SK-N-SH (cell line): Measurements from ENCODE around the gene BIRC6. TPM values are rescaled to one million over a fixed set of nuclear protein-coding genes. Genes with fewer than 3 reads are reported as not detected.

Source experiments
- CTCF ChIA-PET: fragments of 300-600, 350-600 bp; formaldehyde crosslinking; extraction: SDS; loops from one replicate; lab custom pipeline; 2021; lab: Yijun Ruan, JAX
- POLR2A ChIA-PET: fragments of 350-600 bp; sonication (Branson Sonifier 250); formaldehyde crosslinking; extraction: SDS; loops from one replicate; lab custom pipeline; 2020; ENCODE audit warnings: antibody characterized with exemption, inconsistent platforms; lab: Yijun Ruan, JAX
- DNase-seq: peaks from one replicate; pipeline ENCODE4 v3.0.0; 2012
- H2AFZ ChIP-seq: fragments of 200-600 bp; sonication (generic); 2 replicates; pipeline ENCODE4 v1.8.1; 2016; ENCODE audit warnings: antibody characterized with exemption, mild to moderate bottlenecking, low read depth
- H3F3A ChIP-seq: fragments of 200-600 bp; sonication (generic); replicated peaks from 2 replicates; pipeline ENCODE3; 2016; ENCODE audit warnings: antibody characterized with exemption, mild to moderate bottlenecking; ENCODE audit not compliant: insufficient read depth
- H3K27ac ChIP-seq, 2 experiments: fragments of 200-500 bp in 1 of 2; fragments of 200-600 bp in 1 of 2; sonication (Bioruptor generic) in 1 of 2; sonication (generic), shearing (Covaris generic) in 1 of 2; 2 replicates each; pipeline versions ENCODE4 v1.5.1 to v1.6.1; 2014 to 2016; ENCODE audit warnings: low read depth in 2 of 2, inconsistent platforms in 1 of 2, low read length in 1 of 2, mild to moderate bottlenecking in 1 of 2, mixed read lengths in 1 of 2
- H3K27me3 ChIP-seq: fragments of 200-600 bp; sonication (generic), shearing (Covaris generic); 2 replicates; pipeline ENCODE4 v1.6.1; 2016; ENCODE audit warnings: mixed run types; ENCODE audit not compliant: insufficient read depth
- H3K36me3 ChIP-seq, 2 experiments: fragments of 200-500 bp in 1 of 2; fragments of 200-600 bp in 1 of 2; sonication (Bioruptor generic) in 1 of 2; sonication (generic) in 1 of 2; replicated peaks in 1 of 2; 2 replicates each; pipeline versions ENCODE3 to v1.5.1; 2014 to 2016; ENCODE audit warnings: low read length in 1 of 2, mild to moderate bottlenecking in 1 of 2; ENCODE audit not compliant: insufficient read depth in 2 of 2, control insufficient read depth in 1 of 2
- H3K4me1 ChIP-seq, 2 experiments: fragments of 200-500 bp in 1 of 2; fragments of 200-600 bp in 1 of 2; sonication (Bioruptor generic) in 1 of 2; sonication (generic), shearing (Covaris generic) in 1 of 2; 2 replicates each; pipeline versions ENCODE4 v1.5.1 to v1.6.1; 2014 to 2016; ENCODE audit warnings: low read depth in 1 of 2, low read length in 1 of 2, mixed run types in 1 of 2; ENCODE audit not compliant: insufficient read depth in 2 of 2, control insufficient read depth in 1 of 2
- H3K4me2 ChIP-seq: fragments of 200-600 bp; sonication (generic), shearing (Covaris generic); 2 replicates; pipeline ENCODE4 v1.6.1; 2017; ENCODE audit warnings: mixed run types
- H3K4me3 ChIP-seq, 2 experiments: fragments of 200-500 bp in 1 of 2; fragments of 200-600 bp in 1 of 2; sonication (Bioruptor generic) in 1 of 2; sonication (generic), shearing (Covaris generic) in 1 of 2; 2 replicates each; pipeline versions ENCODE4 v1.5.1 to v1.8.1; 2014 to 2016; ENCODE audit warnings: low read depth in 2 of 2, inconsistent platforms in 1 of 2, low read length in 1 of 2, mild to moderate bottlenecking in 1 of 2, mixed read lengths in 1 of 2, moderate library complexity in 1 of 2
- H3K79me2 ChIP-seq: fragments of 200-600 bp; sonication (generic); 2 replicates; pipeline ENCODE4 v1.8.1; 2017; ENCODE audit warnings: mild to moderate bottlenecking; ENCODE audit not compliant: insufficient read depth
- H3K9ac ChIP-seq: fragments of 200-600 bp; sonication (generic); 2 replicates; pipeline ENCODE4 v1.6.1; 2017; ENCODE audit warnings: mixed run types
- H3K9me2 ChIP-seq: fragments of 200-600 bp; sonication (generic); 2 replicates; pipeline ENCODE4 v1.6.1; 2017; ENCODE audit warnings: mixed run types
- H3K9me3 ChIP-seq: fragments of 200-600 bp; sonication (generic); 2 replicates; pipeline ENCODE4 v1.6.1; 2017; ENCODE audit warnings: mixed run types, mild to moderate bottlenecking, moderate library complexity
- H4K20me1 ChIP-seq: fragments of 200-600 bp; sonication (generic); 2 replicates; pipeline ENCODE4 v1.6.1; 2017; ENCODE audit warnings: mild to moderate bottlenecking, mixed run types; ENCODE audit not compliant: insufficient read depth
- CHD2 ChIP-seq: fragments of 150-350 bp; IDR thresholded peaks from 2 replicates; pipeline ENCODE4 v1.6.1; 2018; ENCODE audit warnings: low read length; ENCODE audit not compliant: partially characterized antibody
- EZH2phosphoT487 ChIP-seq: fragments of 200-600 bp; sonication (generic); IDR thresholded peaks from 2 replicates; pipeline ENCODE4 v1.6.1; 2017; ENCODE audit warnings: low read depth, mixed run types, mild to moderate bottlenecking, antibody characterized with exemption, moderate library complexity, borderline replicate concordance
- FOSL2 ChIP-seq: IDR thresholded peaks from 2 replicates; pipeline ENCODE4 v1.4.0; 2012; ENCODE audit warnings: low read depth, mild to moderate bottlenecking, moderate library complexity, borderline replicate concordance
- FOXM1 ChIP-seq: IDR thresholded peaks from 2 replicates; pipeline ENCODE4 v1.4.0; 2012; ENCODE audit warnings: low read depth, mild to moderate bottlenecking
- GABPA ChIP-seq: IDR thresholded peaks from 2 replicates; pipeline ENCODE4 v1.4.0; 2012; ENCODE audit warnings: low read depth, mild to moderate bottlenecking
- GATA2 ChIP-seq: sonication (generic); formaldehyde crosslinking; IDR thresholded peaks from 2 replicates; pipeline ENCODE4 v1.5.0; 2020; ENCODE audit warnings: mild to moderate bottlenecking, missing genetic modification reagents
- MAX ChIP-seq: IDR thresholded peaks from 2 replicates; pipeline ENCODE4 v1.4.0; 2012; ENCODE audit warnings: low read depth
- MXI1 ChIP-seq: IDR thresholded peaks from 2 replicates; pipeline ENCODE4 v1.6.1; 2012; ENCODE audit warnings: mild to moderate bottlenecking, low read depth, low read length, improper control_type of control experiment
- RFX5 ChIP-seq: IDR thresholded peaks from 2 replicates; pipeline ENCODE4 v1.6.1; 2012; ENCODE audit warnings: mild to moderate bottlenecking, improper control_type of control experiment, low read length
- RXRA ChIP-seq: IDR thresholded peaks from 2 replicates; pipeline ENCODE4 v1.4.0; 2012; ENCODE audit warnings: low read depth, mild to moderate bottlenecking, borderline replicate concordance
- USF1 ChIP-seq: IDR thresholded peaks from 2 replicates; pipeline ENCODE4 v1.4.0; 2012; ENCODE audit warnings: low read depth, borderline replicate concordance
- WGBS: methylation state at CpG from one replicate; pipeline ENCODE4 v1.1.6; 2017; ENCODE audit warnings: low lambda C conversion rate; 5-methylcytosine and 5-hydroxymethylcytosine counted together
- polyA plus RNA-seq, 3 experiments: library from polyadenylated mRNA; depleted of rRNA; stranded (reverse); fragments of >200 nt; gene quantifications; 2 replicates each; pipeline ENCODE4 v1.2.3, GENCODE V29; 2012
- TF ChIP-seq, protein P1 (sequence below): IDR thresholded peaks from 2 replicates; pipeline ENCODE4 v1.6.1; 2012; ENCODE audit warnings: mild to moderate bottlenecking, low read depth, low read length, moderate library complexity
- TF ChIP-seq, protein P2 (sequence below): fragments of 150-350 bp; IDR thresholded peaks from 2 replicates; pipeline ENCODE4 v1.6.1; 2016; ENCODE audit warnings: mild to moderate bottlenecking, low read depth, low read length
- TF ChIP-seq, protein P3 (sequence below): IDR thresholded peaks from 2 replicates; pipeline ENCODE4; 2012

Gene BIRC6
- polyA plus RNA-seq, 1 of the 3 experiments (the other 2 are of a cell fraction), result 28.9 TPM

DNA sequence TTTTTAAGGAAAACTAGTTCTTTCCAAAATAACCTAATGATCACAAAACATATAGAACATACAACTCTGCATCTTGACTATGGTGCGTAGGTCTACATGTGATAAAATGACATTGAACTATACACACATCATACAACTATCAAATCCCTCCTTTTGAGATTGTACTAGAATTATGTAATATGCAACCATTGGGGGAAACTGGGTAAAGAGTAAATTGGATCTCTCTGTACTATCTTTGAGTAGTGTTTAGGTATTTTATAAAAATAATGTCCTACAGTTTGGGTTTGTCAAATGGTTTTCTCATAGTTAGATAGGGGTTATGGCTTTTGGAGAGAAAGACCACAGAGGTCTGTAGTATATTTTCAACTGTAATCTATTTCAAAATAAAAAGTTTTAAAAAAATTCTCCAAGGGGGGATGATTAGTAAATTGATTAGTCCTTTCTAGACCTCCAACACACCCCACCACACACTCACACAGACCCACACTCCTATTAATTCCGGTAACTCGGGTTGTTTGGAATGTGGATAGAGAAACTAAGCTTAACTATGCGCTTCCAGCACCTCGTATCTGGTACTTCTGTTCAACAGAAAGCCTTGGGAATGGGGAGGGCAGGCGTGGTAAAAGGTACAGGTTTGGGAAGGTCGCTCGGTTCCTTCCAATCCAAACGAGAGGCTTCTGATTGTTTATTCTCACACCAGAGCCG is 695 bp upstream of the BIRC6 start:
- no peak for TF ChIP-seq EZH2phosphoT487
- no peak for TF ChIP-seq CHD2
- TF ChIP-seq FOSL2, result no peak
- TF ChIP-seq, protein P1, sequence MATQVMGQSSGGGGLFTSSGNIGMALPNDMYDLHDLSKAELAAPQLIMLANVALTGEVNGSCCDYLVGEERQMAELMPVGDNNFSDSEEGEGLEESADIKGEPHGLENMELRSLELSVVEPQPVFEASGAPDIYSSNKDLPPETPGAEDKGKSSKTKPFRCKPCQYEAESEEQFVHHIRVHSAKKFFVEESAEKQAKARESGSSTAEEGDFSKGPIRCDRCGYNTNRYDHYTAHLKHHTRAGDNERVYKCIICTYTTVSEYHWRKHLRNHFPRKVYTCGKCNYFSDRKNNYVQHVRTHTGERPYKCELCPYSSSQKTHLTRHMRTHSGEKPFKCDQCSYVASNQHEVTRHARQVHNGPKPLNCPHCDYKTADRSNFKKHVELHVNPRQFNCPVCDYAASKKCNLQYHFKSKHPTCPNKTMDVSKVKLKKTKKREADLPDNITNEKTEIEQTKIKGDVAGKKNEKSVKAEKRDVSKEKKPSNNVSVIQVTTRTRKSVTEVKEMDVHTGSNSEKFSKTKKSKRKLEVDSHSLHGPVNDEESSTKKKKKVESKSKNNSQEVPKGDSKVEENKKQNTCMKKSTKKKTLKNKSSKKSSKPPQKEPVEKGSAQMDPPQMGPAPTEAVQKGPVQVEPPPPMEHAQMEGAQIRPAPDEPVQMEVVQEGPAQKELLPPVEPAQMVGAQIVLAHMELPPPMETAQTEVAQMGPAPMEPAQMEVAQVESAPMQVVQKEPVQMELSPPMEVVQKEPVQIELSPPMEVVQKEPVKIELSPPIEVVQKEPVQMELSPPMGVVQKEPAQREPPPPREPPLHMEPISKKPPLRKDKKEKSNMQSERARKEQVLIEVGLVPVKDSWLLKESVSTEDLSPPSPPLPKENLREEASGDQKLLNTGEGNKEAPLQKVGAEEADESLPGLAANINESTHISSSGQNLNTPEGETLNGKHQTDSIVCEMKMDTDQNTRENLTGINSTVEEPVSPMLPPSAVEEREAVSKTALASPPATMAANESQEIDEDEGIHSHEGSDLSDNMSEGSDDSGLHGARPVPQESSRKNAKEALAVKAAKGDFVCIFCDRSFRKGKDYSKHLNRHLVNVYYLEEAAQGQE, result no peak
- no peak for TF ChIP-seq RFX5
- no peak for TF ChIP-seq USF1
- TF ChIP-seq GATA2, result no peak
- no peak for TF ChIP-seq MXI1
- TF ChIP-seq, protein P2, sequence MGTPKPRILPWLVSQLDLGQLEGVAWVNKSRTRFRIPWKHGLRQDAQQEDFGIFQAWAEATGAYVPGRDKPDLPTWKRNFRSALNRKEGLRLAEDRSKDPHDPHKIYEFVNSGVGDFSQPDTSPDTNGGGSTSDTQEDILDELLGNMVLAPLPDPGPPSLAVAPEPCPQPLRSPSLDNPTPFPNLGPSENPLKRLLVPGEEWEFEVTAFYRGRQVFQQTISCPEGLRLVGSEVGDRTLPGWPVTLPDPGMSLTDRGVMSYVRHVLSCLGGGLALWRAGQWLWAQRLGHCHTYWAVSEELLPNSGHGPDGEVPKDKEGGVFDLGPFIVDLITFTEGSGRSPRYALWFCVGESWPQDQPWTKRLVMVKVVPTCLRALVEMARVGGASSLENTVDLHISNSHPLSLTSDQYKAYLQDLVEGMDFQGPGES, result no peak
- no peak for TF ChIP-seq GABPA
- no peak for TF ChIP-seq RXRA
- TF ChIP-seq, protein P3, sequence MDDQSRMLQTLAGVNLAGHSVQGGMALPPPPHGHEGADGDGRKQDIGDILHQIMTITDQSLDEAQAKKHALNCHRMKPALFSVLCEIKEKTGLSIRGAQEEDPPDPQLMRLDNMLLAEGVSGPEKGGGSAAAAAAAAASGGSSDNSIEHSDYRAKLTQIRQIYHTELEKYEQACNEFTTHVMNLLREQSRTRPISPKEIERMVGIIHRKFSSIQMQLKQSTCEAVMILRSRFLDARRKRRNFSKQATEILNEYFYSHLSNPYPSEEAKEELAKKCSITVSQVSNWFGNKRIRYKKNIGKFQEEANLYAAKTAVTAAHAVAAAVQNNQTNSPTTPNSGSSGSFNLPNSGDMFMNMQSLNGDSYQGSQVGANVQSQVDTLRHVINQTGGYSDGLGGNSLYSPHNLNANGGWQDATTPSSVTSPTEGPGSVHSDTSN, result no peak
- TF ChIP-seq MAX, result no peak
- TF ChIP-seq FOXM1, result no peak
- TF ChIP-seq, all 33 proteins: peak for 0
- 10% methylated on average over 10 of the region's 10 CpGs for WGBS
- POLR2A ChIA-PET, result interaction anchor here (0.8 to 1.0 kb wide), 2 partner anchors 12 to 23 kb away, joined by 3 read pairs; no protein-coding TSS in a partner anchor
- CTCF ChIA-PET, result no interaction called here
- H3K4me2 ChIP-seq, result peak overlapping the region; percentile 97
- no peak for DNase-seq
- H3F3A ChIP-seq, result peaks cover 33% of the 10 kb centered on the region
- H3K27ac ChIP-seq, result peak overlapping the region; percentile 85 to 97
- peaks cover 40% of the 10 kb centered on the region for H3K79me2 ChIP-seq
- peaks cover 16 to 17% of the 10 kb centered on the region in 2 experiments; a peak in 3 of 4 replicates for H3K4me1 ChIP-seq
- H3K27me3 ChIP-seq, result no peaks in the 10 kb centered on the region
- peak overlapping the region; percentile 78 for H2AFZ ChIP-seq
- peak overlapping the region; percentile 93 for H3K9ac ChIP-seq
- no peaks in the 10 kb centered on the region for H3K9me3 ChIP-seq
- H3K9me2 ChIP-seq, result no peaks in the 10 kb centered on the region
- H4K20me1 ChIP-seq, result peaks cover 32% of the 10 kb centered on the region
- peaks cover 2 to 11% of the 10 kb centered on the region in 2 experiments for H3K36me3 ChIP-seq
- peak overlapping the region; percentile 81 to 99 for H3K4me3 ChIP-seq
